NCI-H2171 (cell line): ENCODE results near the gene PRDX3.

Source experiments
- DNase-seq: peaks from one replicate; lab custom pipeline; 2025; lab: John Stamatoyannopoulos, UW

Gene PRDX3

GRCh38 chr10:119129721-119130120 lies 48.9 kb downstream of the PRDX3 start:
- no peak for DNase-seq

GRCh38 chr10:119125942-119126341 lies 52.7 kb downstream of the PRDX3 start:
- DNase-seq = no peak

- DNase-seq = no peak
These were observed 57.7 kb downstream of the PRDX3 start for GRCh38 chr10:119120875-119121274.

GRCh38 chr10:119120413-119120867 lies 58.2 kb downstream of the PRDX3 start:
- no peak for DNase-seq

- DNase-seq = no peak
These were observed 59.2 kb downstream of the PRDX3 start for GRCh38 chr10:119119400-119119799.

GRCh38 chr10:119118231-119118630 lies 60.4 kb downstream of the PRDX3 start:
- DNase-seq = no peak
